ENCODE measurements around the gene PLB1. TPM values are rescaled to one million over a fixed set of nuclear protein-coding genes. Genes with fewer than 3 reads are reported as not detected.

Gene PLB1
- total RNA-seq, 4 donors from 2014 or later, result 6.3 to 15.4 (median 10.9) TPM

DNA sequence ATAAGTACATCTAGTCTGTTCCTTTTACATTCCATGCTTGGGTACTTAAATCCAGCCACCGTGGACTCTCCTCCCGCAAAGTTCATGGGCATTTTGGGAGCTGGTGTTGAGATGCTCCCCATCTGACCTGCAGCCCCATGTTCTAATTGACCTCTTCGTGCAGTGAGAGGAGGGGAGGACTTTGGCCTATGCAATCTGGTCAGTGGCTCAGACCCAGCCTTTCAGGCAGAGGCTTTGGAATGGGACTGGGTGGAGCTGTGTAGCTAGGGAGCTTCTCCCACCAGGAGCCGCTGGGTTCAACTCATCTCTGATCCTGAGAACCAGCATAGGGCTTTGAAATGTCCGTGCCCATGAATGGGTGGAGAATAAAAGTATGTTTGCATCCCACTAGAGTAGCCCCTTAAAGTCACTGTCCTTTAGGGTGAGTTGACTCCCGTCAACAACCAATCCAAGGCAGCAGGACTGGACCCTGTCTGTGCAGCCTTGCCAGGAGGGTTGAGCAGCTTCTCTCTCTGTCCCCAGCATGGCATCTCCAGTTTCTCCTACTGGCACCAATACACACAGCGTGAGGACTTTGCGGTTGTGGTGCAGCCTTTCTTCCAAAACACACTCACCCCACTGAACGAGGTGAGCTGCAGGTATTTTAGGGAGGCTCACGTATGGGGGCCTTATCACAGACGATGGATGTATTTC, 135.8 kb downstream of the PLB1 start:
- TF ChIP-seq, protein P1, sequence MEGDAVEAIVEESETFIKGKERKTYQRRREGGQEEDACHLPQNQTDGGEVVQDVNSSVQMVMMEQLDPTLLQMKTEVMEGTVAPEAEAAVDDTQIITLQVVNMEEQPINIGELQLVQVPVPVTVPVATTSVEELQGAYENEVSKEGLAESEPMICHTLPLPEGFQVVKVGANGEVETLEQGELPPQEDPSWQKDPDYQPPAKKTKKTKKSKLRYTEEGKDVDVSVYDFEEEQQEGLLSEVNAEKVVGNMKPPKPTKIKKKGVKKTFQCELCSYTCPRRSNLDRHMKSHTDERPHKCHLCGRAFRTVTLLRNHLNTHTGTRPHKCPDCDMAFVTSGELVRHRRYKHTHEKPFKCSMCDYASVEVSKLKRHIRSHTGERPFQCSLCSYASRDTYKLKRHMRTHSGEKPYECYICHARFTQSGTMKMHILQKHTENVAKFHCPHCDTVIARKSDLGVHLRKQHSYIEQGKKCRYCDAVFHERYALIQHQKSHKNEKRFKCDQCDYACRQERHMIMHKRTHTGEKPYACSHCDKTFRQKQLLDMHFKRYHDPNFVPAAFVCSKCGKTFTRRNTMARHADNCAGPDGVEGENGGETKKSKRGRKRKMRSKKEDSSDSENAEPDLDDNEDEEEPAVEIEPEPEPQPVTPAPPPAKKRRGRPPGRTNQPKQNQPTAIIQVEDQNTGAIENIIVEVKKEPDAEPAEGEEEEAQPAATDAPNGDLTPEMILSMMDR (IDR thresholded peaks at IDR 0.05), result no peak
- DNase-seq (ENCODE audit: low spot score) (no peak), ATAC-seq (ENCODE audit: low FRiP score) (no peak)

- DNase-seq (ENCODE audit: low spot score), result no peak
- TF ChIP-seq, protein P1 (IDR thresholded peaks at IDR 0.05), result no peak
- ATAC-seq (ENCODE audit: low FRiP score), result no peak
Observed at GRCh38 chr2:28632791-28633190, 136.9 kb downstream of the PLB1 start.

- ATAC-seq (ENCODE audit: low FRiP score) (no peak), DNase-seq (ENCODE audit: low spot score) (no peak)
- TF ChIP-seq, protein P1 (IDR thresholded peaks at IDR 0.05), result no peak
Observed at GRCh38 chr2:28633204-28633603, 137.3 kb downstream of the PLB1 start.

DNA sequence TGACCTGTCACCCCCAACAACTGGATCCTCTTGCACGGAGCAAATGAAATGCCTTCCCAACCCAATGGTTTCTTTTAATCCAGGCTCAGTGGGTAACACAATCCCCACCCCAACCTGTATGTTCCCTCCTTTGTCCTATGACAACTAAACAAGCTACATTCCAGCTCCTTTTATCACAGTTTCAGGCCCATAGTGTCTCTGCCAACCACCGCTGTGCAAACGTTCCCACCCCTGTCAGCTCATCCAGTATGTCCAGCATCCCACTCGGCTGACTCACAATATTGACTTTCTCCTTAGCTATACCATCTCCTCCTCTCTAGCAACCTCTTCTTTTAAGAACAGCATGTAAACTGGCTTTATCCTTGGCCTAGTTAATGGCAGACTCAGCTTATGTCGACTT, 137.9 kb downstream of the PLB1 start:
- TF ChIP-seq, protein P1 (IDR thresholded peaks at IDR 0.05), result no peak
- ATAC-seq (ENCODE audit: low FRiP score) (peak; percentile 89), DNase-seq (ENCODE audit: low spot score) (no peak)

DNA sequence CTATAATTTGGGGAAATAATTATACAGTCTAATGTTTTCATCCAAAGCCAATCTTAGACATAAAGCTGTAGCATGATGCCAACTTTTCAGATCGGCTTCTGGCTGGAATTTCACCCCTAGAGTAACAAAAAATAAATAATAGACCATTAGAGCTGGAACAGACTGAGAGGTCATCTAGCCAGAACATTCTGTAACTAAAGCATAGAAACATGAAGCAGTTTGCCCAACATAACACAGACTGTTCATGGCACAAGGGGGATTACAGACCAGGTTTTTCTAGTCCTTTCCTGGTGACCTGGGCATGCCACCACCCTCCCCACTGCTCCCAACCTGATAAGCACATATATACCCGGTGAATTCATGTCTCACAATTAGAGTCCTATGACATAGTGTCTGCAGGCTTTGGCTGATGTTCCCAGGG, 139.3 kb downstream of the PLB1 start:
- ATAC-seq (ENCODE audit: low FRiP score) (no peak), DNase-seq (ENCODE audit: low spot score) (no peak)
- TF ChIP-seq, protein P1 (IDR thresholded peaks at IDR 0.05), result no peak

GRCh38 chr2:28636491-28636890, 140.6 kb downstream of the PLB1 start:
- DNase-seq (ENCODE audit: low spot score), result no peak
- ATAC-seq (ENCODE audit: low FRiP score), result no peak
- TF ChIP-seq, protein P1 (IDR thresholded peaks at IDR 0.05), result no peak

Measured in omental fat pad (tissue), 4 donors.